CD1c-positive myeloid dendritic cell (primary cell): ENCODE data around the gene PHF13.
"Not testable (repeated sequence)": the region's sequence is repeated elsewhere in the genome, so short reads cannot be mapped to it uniquely, and the experiment has no call there.

Experiments used
- DNase-seq: peaks from one replicate; pipeline ENCODE4 v3.0.0-alpha.2; 2016; ENCODE audit errors: extremely low spot score

Gene PHF13

GRCh38 chr1:6586404-6586816, 27.1 kb upstream of the PHF13 start:
- no peak for DNase-seq

- no peak for DNase-seq
These were observed 26.1 kb upstream of the PHF13 start for GRCh38 chr1:6587261-6588005.

- no peak for DNase-seq
These were observed 25.2 kb upstream of the PHF13 start for GRCh38 chr1:6588128-6588892.

- DNase-seq, result peak; percentile 90
These were observed 24.5 kb upstream of the PHF13 start for GRCh38 chr1:6588893-6589520.

GRCh38 chr1:6590046-6590445, 23.5 kb upstream of the PHF13 start:
- no peak for DNase-seq

- peak; percentile 61 for DNase-seq
These were observed 22.3 kb upstream of the PHF13 start for GRCh38 chr1:6591222-6591621.

GRCh38 chr1:6591644-6592043, 21.9 kb upstream of the PHF13 start:
- no peak for DNase-seq

- DNase-seq, result no peak
These were observed 21.1 kb upstream of the PHF13 start for GRCh38 chr1:6592441-6592840.

- DNase-seq, result no peak
These were observed 20.5 kb upstream of the PHF13 start for GRCh38 chr1:6592865-6593593.

- no peak for DNase-seq
These were observed 19.7 kb upstream of the PHF13 start for GRCh38 chr1:6593810-6594209.

- DNase-seq, result no peak
These were observed 18.4 kb upstream of the PHF13 start for GRCh38 chr1:6594977-6595740.

- DNase-seq, result no peak
These were observed 17.2 kb upstream of the PHF13 start for GRCh38 chr1:6596351-6596750.

- no peak for DNase-seq
These were observed 16.4 kb upstream of the PHF13 start for GRCh38 chr1:6596886-6597776.

- no peak for DNase-seq
These were observed 15.8 kb upstream of the PHF13 start for GRCh38 chr1:6597777-6598131.

GRCh38 chr1:6599141-6599975, 14.2 kb upstream of the PHF13 start:
- peak; percentile 67 for DNase-seq

- DNase-seq, result not testable (repeated sequence)
These were observed 13.5 kb upstream of the PHF13 start for GRCh38 chr1:6599991-6600390.

GRCh38 chr1:6600410-6601048, 13.0 kb upstream of the PHF13 start:
- DNase-seq, result peak; percentile 24

- peak; percentile 89 for DNase-seq
These were observed 12.2 kb upstream of the PHF13 start for GRCh38 chr1:6601049-6601922.
